ENCODE results near the gene USP22. TPM values are rescaled to one million over a fixed set of nuclear protein-coding genes. Genes with fewer than 3 reads are reported as not detected.
A peak's percentile ranks its signal among the peaks of the same experiment; 100 is the strongest.

The USP22 gene
- total and polyA plus RNA-seq, 2 of the 13 experiments (the other 11 are each of a cell fraction or from before 2014, with no cell fraction given) = 98.0 to 130 TPM

DNA sequence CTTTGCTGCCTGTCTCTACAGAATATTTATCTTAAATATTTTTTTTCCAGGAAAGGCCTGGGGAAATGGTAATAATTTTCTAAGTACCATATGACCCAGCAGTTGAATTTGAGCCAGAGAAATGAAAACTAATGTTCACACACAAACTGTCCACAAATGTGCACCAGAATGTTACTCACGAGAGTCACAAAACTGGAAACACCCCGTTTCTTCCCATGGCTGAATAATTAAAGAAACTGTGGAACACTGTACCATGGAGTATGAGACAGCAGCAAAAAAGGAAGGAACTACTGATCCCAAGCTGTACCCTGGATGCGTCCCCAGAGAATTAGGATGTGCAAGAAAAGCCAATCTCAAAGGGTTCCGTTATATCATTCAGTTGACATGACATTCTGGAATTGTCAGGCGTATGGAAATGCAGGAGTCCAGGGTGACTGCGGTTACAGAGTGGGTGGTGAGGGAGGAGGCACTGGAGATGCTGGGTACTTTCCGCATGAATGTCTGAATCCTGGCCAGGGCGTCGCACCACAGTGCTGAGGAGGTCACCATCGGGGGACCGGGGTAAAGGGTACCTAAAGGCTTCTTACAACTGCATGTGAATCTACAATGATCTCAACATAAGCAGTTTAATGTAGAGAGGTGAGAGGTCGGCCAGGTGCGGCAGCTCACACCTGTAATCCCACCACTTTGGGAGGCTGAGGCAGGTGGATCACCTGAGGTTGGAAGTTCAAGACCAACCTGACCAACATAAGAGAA is 34.5 kb downstream of the USP22 start:
- DNase-seq (ENCODE audit: low spot score) (no peak), FAIRE-seq (no peak), ATAC-seq (no peak)
- Histone ChIP-seq H4K20me1 (ENCODE audit: insufficient read depth, low read length) (peaks cover 29% of the 10 kb centered on the region; the same call in 1 of the 2 replicates), H3K4me1 (ENCODE audit: insufficient read depth, low read length) (peaks cover 11% of the 10 kb centered on the region), H3K27ac (ENCODE audit: extremely low read length, insufficient read depth, low read length) (no peak overlapping the region), H3K4me3 (replicated peaks in 1 of 3; ENCODE audit: insufficient read depth in 1 of 3, low read depth in 2 of 3, low read length in 3 of 3) (no peak overlapping the region), H3K27me3 (ENCODE audit: control insufficient read depth in 1 of 2, insufficient read depth in 2 of 2, low read length in 2 of 2) (no peaks in the 10 kb centered on the region), H2AFZ (ENCODE audit: low read length) (no peak overlapping the region), H3K4me2 (ENCODE audit: low read depth, low read length) (no peak overlapping the region), H3K36me3 (replicated peaks in 1 of 2; ENCODE audit: control insufficient read depth in 1 of 2, insufficient read depth in 2 of 2, low read length in 2 of 2) (peaks cover 66 to 96% of the 10 kb centered on the region in 2 experiments), H3K9ac (ENCODE audit: insufficient read depth, low read depth, low read length) (no peak overlapping the region), H3K79me2 (ENCODE audit: insufficient read depth, low read length) (no peaks in the 10 kb centered on the region), H3K9me3 (ENCODE audit: low read length) (no peaks in the 10 kb centered on the region)
- no TSS peak for BruUV-seq (replicated peaks)
- TF ChIP-seq, protein P1, sequence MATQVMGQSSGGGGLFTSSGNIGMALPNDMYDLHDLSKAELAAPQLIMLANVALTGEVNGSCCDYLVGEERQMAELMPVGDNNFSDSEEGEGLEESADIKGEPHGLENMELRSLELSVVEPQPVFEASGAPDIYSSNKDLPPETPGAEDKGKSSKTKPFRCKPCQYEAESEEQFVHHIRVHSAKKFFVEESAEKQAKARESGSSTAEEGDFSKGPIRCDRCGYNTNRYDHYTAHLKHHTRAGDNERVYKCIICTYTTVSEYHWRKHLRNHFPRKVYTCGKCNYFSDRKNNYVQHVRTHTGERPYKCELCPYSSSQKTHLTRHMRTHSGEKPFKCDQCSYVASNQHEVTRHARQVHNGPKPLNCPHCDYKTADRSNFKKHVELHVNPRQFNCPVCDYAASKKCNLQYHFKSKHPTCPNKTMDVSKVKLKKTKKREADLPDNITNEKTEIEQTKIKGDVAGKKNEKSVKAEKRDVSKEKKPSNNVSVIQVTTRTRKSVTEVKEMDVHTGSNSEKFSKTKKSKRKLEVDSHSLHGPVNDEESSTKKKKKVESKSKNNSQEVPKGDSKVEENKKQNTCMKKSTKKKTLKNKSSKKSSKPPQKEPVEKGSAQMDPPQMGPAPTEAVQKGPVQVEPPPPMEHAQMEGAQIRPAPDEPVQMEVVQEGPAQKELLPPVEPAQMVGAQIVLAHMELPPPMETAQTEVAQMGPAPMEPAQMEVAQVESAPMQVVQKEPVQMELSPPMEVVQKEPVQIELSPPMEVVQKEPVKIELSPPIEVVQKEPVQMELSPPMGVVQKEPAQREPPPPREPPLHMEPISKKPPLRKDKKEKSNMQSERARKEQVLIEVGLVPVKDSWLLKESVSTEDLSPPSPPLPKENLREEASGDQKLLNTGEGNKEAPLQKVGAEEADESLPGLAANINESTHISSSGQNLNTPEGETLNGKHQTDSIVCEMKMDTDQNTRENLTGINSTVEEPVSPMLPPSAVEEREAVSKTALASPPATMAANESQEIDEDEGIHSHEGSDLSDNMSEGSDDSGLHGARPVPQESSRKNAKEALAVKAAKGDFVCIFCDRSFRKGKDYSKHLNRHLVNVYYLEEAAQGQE (IDR thresholded peaks at IDR 0.05; ENCODE audit: borderline replicate concordance in 1 of 2, low read depth in 1 of 2, low read length in 2 of 2) = no peak
- peak; percentile 67 for TF ChIP-seq RBM22 (optimal IDR thresholded peaks at IDR 0.05; ENCODE audit: low read length)
- 95% methylated on average over 13 of the region's 13 CpGs for WGBS (ENCODE audit: low lambda C conversion rate)
- in situ Hi-C loops (cut with HindIII; ENCODE audit: extremely low pct_ligation_motif_present, low pct_unique_long_range_greater_than_20kb) (no loop called here), intact Hi-C loops (cut with micrococcal nuclease; ENCODE audit: unreplicated experiment) (no loop called here)
- ChIA-PET POLR2A (no interaction called here), CTCF (ENCODE audit: low intra/inter-chr PET ratio, low total read pairs) (no interaction called here)

DNA sequence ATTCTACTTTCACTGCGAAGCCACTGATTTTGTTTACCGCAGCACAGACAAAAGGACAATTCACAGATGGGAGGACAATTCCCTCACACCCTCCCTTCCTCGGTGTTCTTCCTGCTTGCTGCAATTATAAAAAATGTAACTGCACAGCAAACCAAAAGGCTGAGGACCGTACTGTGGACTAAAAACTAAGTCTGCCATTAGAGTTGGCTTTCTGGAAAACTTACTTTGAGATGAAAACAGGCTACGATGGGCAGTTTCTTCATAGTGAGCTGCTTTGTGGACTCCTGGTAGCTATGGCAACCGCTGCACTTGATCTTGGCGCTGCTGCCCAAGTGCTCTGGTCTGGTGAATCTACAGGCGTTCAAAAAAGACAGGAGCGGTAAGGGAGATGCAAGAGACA is 35.2 kb downstream of the USP22 start:
- no TSS peak for BruUV-seq (replicated peaks)
- H3K27ac ChIP-seq (ENCODE audit: extremely low read length, insufficient read depth, low read length) = no peak overlapping the region
- DNase-seq (ENCODE audit: low spot score) = no peak
- peaks cover 24% of the 10 kb centered on the region; the same call in 1 of the 2 replicates for H4K20me1 ChIP-seq (ENCODE audit: insufficient read depth, low read length)
- H2AFZ ChIP-seq (ENCODE audit: low read length) = no peak overlapping the region
- intact Hi-C loops (cut with micrococcal nuclease; ENCODE audit: unreplicated experiment) = no loop called here
- no peaks in the 10 kb centered on the region for H3K27me3 ChIP-seq (ENCODE audit: control insufficient read depth in 1 of 2, insufficient read depth in 2 of 2, low read length in 2 of 2)
- no peak overlapping the region for H3K9ac ChIP-seq (ENCODE audit: insufficient read depth, low read depth, low read length)
- 97% methylated on average over 9 of the region's 9 CpGs for WGBS (ENCODE audit: low lambda C conversion rate)
- H3K4me1 ChIP-seq (ENCODE audit: insufficient read depth, low read length) = peaks cover 11% of the 10 kb centered on the region
- no peak for ATAC-seq
- peaks cover 66 to 95% of the 10 kb centered on the region in 2 experiments for H3K36me3 ChIP-seq (replicated peaks in 1 of 2; ENCODE audit: control insufficient read depth in 1 of 2, insufficient read depth in 2 of 2, low read length in 2 of 2)
- no peaks in the 10 kb centered on the region for H3K9me3 ChIP-seq (ENCODE audit: low read length)
- no peak for FAIRE-seq
- H3K4me3 ChIP-seq (replicated peaks in 1 of 3; ENCODE audit: insufficient read depth in 1 of 3, low read depth in 2 of 3, low read length in 3 of 3) = no peak overlapping the region
- H3K79me2 ChIP-seq (ENCODE audit: insufficient read depth, low read length) = no peaks in the 10 kb centered on the region
- H3K4me2 ChIP-seq (ENCODE audit: low read depth, low read length) = no peak overlapping the region
- in situ Hi-C loops (cut with HindIII; ENCODE audit: extremely low pct_ligation_motif_present, low pct_unique_long_range_greater_than_20kb) = no loop called here
- ChIA-PET CTCF (ENCODE audit: low intra/inter-chr PET ratio, low total read pairs) (no interaction called here), POLR2A (no interaction called here)
- TF ChIP-seq, protein P2, sequence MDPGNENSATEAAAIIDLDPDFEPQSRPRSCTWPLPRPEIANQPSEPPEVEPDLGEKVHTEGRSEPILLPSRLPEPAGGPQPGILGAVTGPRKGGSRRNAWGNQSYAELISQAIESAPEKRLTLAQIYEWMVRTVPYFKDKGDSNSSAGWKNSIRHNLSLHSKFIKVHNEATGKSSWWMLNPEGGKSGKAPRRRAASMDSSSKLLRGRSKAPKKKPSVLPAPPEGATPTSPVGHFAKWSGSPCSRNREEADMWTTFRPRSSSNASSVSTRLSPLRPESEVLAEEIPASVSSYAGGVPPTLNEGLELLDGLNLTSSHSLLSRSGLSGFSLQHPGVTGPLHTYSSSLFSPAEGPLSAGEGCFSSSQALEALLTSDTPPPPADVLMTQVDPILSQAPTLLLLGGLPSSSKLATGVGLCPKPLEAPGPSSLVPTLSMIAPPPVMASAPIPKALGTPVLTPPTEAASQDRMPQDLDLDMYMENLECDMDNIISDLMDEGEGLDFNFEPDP (CRISPR knock-in tag; conservative IDR thresholded peaks at IDR 0.05) = no peak
- TF ChIP-seq, protein P3, sequence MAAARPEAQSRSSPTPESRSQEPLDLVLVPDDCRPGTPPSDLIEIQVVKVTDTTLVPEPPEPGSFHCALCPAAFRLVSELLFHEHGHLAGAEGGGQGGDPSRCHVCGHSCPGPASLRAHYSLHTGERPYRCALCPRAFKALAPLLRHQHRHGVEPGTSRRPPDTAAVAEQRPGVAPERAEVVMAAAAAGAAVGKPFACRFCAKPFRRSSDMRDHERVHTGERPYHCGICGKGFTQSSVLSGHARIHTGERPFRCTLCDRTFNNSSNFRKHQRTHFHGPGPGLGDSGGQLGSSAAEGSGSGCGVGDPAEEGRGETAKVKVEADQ (CRISPR knock-in tag; IDR thresholded peaks at IDR 0.05; ENCODE audit: borderline replicate concordance) = no peak
- TF ChIP-seq, protein P4, sequence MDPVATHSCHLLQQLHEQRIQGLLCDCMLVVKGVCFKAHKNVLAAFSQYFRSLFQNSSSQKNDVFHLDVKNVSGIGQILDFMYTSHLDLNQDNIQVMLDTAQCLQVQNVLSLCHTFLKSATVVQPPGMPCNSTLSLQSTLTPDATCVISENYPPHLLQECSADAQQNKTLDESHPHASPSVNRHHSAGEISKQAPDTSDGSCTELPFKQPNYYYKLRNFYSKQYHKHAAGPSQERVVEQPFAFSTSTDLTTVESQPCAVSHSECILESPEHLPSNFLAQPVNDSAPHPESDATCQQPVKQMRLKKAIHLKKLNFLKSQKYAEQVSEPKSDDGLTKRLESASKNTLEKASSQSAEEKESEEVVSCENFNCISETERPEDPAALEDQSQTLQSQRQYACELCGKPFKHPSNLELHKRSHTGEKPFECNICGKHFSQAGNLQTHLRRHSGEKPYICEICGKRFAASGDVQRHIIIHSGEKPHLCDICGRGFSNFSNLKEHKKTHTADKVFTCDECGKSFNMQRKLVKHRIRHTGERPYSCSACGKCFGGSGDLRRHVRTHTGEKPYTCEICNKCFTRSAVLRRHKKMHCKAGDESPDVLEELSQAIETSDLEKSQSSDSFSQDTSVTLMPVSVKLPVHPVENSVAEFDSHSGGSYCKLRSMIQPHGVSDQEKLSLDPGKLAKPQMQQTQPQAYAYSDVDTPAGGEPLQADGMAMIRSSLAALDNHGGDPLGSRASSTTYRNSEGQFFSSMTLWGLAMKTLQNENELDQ (CRISPR knock-in tag; IDR thresholded peaks at IDR 0.05; ENCODE audit: borderline replicate concordance) = no peak
- TF ChIP-seq ZNF383 (CRISPR knock-in tag; IDR thresholded peaks at IDR 0.05; ENCODE audit: borderline replicate concordance) = no peak
